ENCODE results near the gene OR1F1. TPM values are rescaled to one million over a fixed set of nuclear protein-coding genes. Genes with fewer than 3 reads are reported as not detected.

OR1F1 gene
- total RNA-seq, 1 donor from 2014 or later: not detected

- Histone ChIP-seq H3K27ac (no peak overlapping the region), H3K9me3 (no peaks in the 10 kb centered on the region), H3K36me3 (peaks cover 0 to 13% of the 10 kb centered on the region in 2 donors), H3K4me1 (peaks cover 1% of the 10 kb centered on the region), H3K4me3 (no peak overlapping the region), H3K27me3 (no peaks in the 10 kb centered on the region)
- intact Hi-C loops (cut with DNase I): no loop called here
- TF ChIP-seq POLR2AphosphoS5 (IDR thresholded peaks at IDR 0.05; ENCODE audit: insufficient read depth in 1 of 2, low read depth in 1 of 2): no peak
- TF ChIP-seq POLR2A (IDR thresholded peaks at IDR 0.05): no peak
- TF ChIP-seq CTCF (IDR thresholded peaks at IDR 0.05): no peak
- DNase-seq (ENCODE audit: extremely low spot score in 2 of 2): no peak
Measured at GRCh38 chr16:3144321-3144983, 43.6 kb upstream of the OR1F1 start.

GRCh38 chr16:3145151-3145550 is 42.9 kb upstream of the OR1F1 start:
- DNase-seq (ENCODE audit: extremely low spot score in 2 of 2): no peak
- H3K4me3 ChIP-seq: no peak overlapping the region
- intact Hi-C loops (cut with DNase I): no loop called here

GRCh38 chr16:3145660-3146059 is 42.3 kb upstream of the OR1F1 start:
- Histone ChIP-seq H3K9me3 (no peaks in the 10 kb centered on the region), H3K36me3 (peaks cover 0 to 13% of the 10 kb centered on the region in 2 donors), H3K4me1 (peaks cover 10% of the 10 kb centered on the region), H3K27me3 (no peaks in the 10 kb centered on the region), H3K4me3 (no peak overlapping the region), H3K27ac (no peak overlapping the region)
- intact Hi-C loops (cut with DNase I): no loop called here
- no peak for DNase-seq (ENCODE audit: extremely low spot score in 2 of 2)
- TF ChIP-seq CTCF (IDR thresholded peaks at IDR 0.05): no peak

More at GRCh38 chr16:3145151-3145550, 42.9 kb upstream of the OR1F1 start:
- Histone ChIP-seq H3K36me3 (peaks cover 0 to 13% of the 10 kb centered on the region in 2 donors), H3K4me1 (peaks cover 8% of the 10 kb centered on the region), H3K27me3 (no peaks in the 10 kb centered on the region), H3K9me3 (no peaks in the 10 kb centered on the region), H3K27ac (no peak overlapping the region)
- no peak for TF ChIP-seq CTCF (IDR thresholded peaks at IDR 0.05)
- TF ChIP-seq POLR2A (IDR thresholded peaks at IDR 0.05): no peak
- no peak for TF ChIP-seq POLR2AphosphoS5 (IDR thresholded peaks at IDR 0.05; ENCODE audit: insufficient read depth in 1 of 2, low read depth in 1 of 2)

- Histone ChIP-seq H3K27me3 (no peaks in the 10 kb centered on the region), H3K36me3 (peaks cover 0 to 4% of the 10 kb centered on the region in 2 donors), H3K27ac (no peak overlapping the region), H3K9me3 (no peaks in the 10 kb centered on the region), H3K4me1 (peaks cover 26% of the 10 kb centered on the region), H3K4me3 (no peak overlapping the region)
- no peak for TF ChIP-seq CTCF (IDR thresholded peaks at IDR 0.05)
- no peak for TF ChIP-seq POLR2A (IDR thresholded peaks at IDR 0.05)
- no peak for TF ChIP-seq POLR2AphosphoS5 (IDR thresholded peaks at IDR 0.05; ENCODE audit: insufficient read depth in 1 of 2, low read depth in 1 of 2)
- intact Hi-C loops (cut with DNase I): no loop called here
- DNase-seq (ENCODE audit: extremely low spot score in 2 of 2): no peak
Measured at GRCh38 chr16:3147046-3147756, 40.8 kb upstream of the OR1F1 start.

- TF ChIP-seq POLR2A (IDR thresholded peaks at IDR 0.05): no peak
- no peak for TF ChIP-seq POLR2AphosphoS5 (IDR thresholded peaks at IDR 0.05; ENCODE audit: insufficient read depth in 1 of 2, low read depth in 1 of 2)
- TF ChIP-seq CTCF (IDR thresholded peaks at IDR 0.05): no peak
- Histone ChIP-seq H3K9me3 (no peaks in the 10 kb centered on the region), H3K36me3 (no peaks in the 10 kb centered on the region)
Measured at GRCh38 chr16:3147757-3148104, 40.3 kb upstream of the OR1F1 start.

More at GRCh38 chr16:3147757-3148104, 40.3 kb upstream of the OR1F1 start:
- Histone ChIP-seq H3K4me1 (peaks cover 28% of the 10 kb centered on the region), H3K27me3 (no peaks in the 10 kb centered on the region), H3K27ac (no peak overlapping the region), H3K4me3 (no peak overlapping the region)
- DNase-seq (ENCODE audit: extremely low spot score in 2 of 2): no peak
- intact Hi-C loops (cut with DNase I): no loop called here
